ENCODE data around the gene LEP. TPM values are rescaled to one million over a fixed set of nuclear protein-coding genes. Genes with fewer than 3 reads are reported as not detected.
"Not testable (repeated sequence)": the region's sequence is repeated elsewhere in the genome, so short reads cannot be mapped to it uniquely, and the experiment has no call there.

LEP gene
- total RNA-seq, 2 experiments from 2014 or later, result not detected

- peaks cover 13% of the 10 kb centered on the region for H3K36me3 Mint-ChIP-seq (ENCODE audit: low read depth)
Observed at GRCh38 chr7:128239146-128239545, 1.9 kb upstream of the LEP start.

GRCh38 chr7:128242661-128243060 is 1.6 kb downstream of the LEP start:
- CTCF ChIA-PET, result no interaction called here
- Mint-ChIP-seq H3K36me3 (ENCODE audit: low read depth) (peaks cover 10% of the 10 kb centered on the region), H3K4me1 (peaks cover 2% of the 10 kb centered on the region), H3K27me3 (peaks cover 26% of the 10 kb centered on the region), H3K27ac (no peak overlapping the region), H3K4me3 (no peak overlapping the region), H3K9me3 (peaks cover 11% of the 10 kb centered on the region)
- POLR2A ChIA-PET, result no interaction called here
- DNase-seq, result no peak

More at GRCh38 chr7:128239146-128239545, 1.9 kb upstream of the LEP start:
- CTCF ChIA-PET, H3K4me3 Mint-ChIP-seq, DNase-seq, H3K27ac Mint-ChIP-seq, POLR2A ChIA-PET: not testable (repeated sequence)
- Mint-ChIP-seq H3K4me1 (peaks cover 14% of the 10 kb centered on the region), H3K27me3 (peaks cover 25% of the 10 kb centered on the region), H3K9me3 (peaks cover 11% of the 10 kb centered on the region)

- Mint-ChIP-seq H3K36me3 (ENCODE audit: low read depth) (peaks cover 6% of the 10 kb centered on the region), H3K27me3 (peaks cover 27% of the 10 kb centered on the region), H3K9me3 (peaks cover 8% of the 10 kb centered on the region), H3K4me1 (peaks cover under 1% of the 10 kb centered on the region), H3K4me3 (no peak overlapping the region), H3K27ac (no peak overlapping the region)
- DNase-seq, result no peak
- ChIA-PET CTCF (no interaction called here), POLR2A (no interaction called here)
Observed at GRCh38 chr7:128243273-128243672, 2.2 kb downstream of the LEP start.

GRCh38 chr7:128244861-128245260 is 3.8 kb downstream of the LEP start:
- peaks cover 2% of the 10 kb centered on the region for H3K9me3 Mint-ChIP-seq
- peaks cover 29% of the 10 kb centered on the region for H3K27me3 Mint-ChIP-seq
- no peak for DNase-seq
- CTCF ChIA-PET, result no interaction called here
- POLR2A ChIA-PET, result no interaction called here
- H3K36me3 Mint-ChIP-seq (ENCODE audit: low read depth), result no peaks in the 10 kb centered on the region
- no peak overlapping the region for H3K4me3 Mint-ChIP-seq
- H3K4me1 Mint-ChIP-seq, result no peaks in the 10 kb centered on the region
- no peak overlapping the region for H3K27ac Mint-ChIP-seq

GRCh38 chr7:128247108-128247507 is 6.0 kb downstream of the LEP start:
- no peak overlapping the region for H3K27ac Mint-ChIP-seq
- POLR2A ChIA-PET, result interaction anchor here (1.1 kb wide), 1 partner anchor 17 kb away, joined by 4 read pairs; no protein-coding TSS in a partner anchor
- H3K4me3 Mint-ChIP-seq, result no peak overlapping the region
- CTCF ChIA-PET, result interaction anchor here (1.2 kb wide), 1 partner anchor 10 kb away, joined by 4 read pairs; no protein-coding TSS in a partner anchor
- H3K27me3 Mint-ChIP-seq, result peaks cover 27% of the 10 kb centered on the region
- no peaks in the 10 kb centered on the region for H3K9me3 Mint-ChIP-seq
- H3K4me1 Mint-ChIP-seq, result no peaks in the 10 kb centered on the region
- no peaks in the 10 kb centered on the region for H3K36me3 Mint-ChIP-seq (ENCODE audit: low read depth)
- no peak for DNase-seq

GRCh38 chr7:128247640-128248194 is 6.6 kb downstream of the LEP start:
- Mint-ChIP-seq H3K27ac (no peak overlapping the region), H3K36me3 (ENCODE audit: low read depth) (no peaks in the 10 kb centered on the region), H3K4me1 (no peaks in the 10 kb centered on the region), H3K27me3 (peaks cover 25% of the 10 kb centered on the region), H3K4me3 (no peak overlapping the region), H3K9me3 (no peaks in the 10 kb centered on the region)
- POLR2A ChIA-PET, result interaction anchor here (1.1 kb wide), 1 partner anchor 16 kb away, joined by 4 read pairs; no protein-coding TSS in a partner anchor
- CTCF ChIA-PET, result interaction anchor here (1.2 kb wide), 1 partner anchor 11 kb away, joined by 4 read pairs; no protein-coding TSS in a partner anchor
- no peak for DNase-seq

- H3K27me3 Mint-ChIP-seq, result peaks cover 20% of the 10 kb centered on the region
- no peaks in the 10 kb centered on the region for H3K4me1 Mint-ChIP-seq
- no peaks in the 10 kb centered on the region for H3K36me3 Mint-ChIP-seq (ENCODE audit: low read depth)
- H3K27ac Mint-ChIP-seq, result no peak overlapping the region
- no peak overlapping the region for H3K4me3 Mint-ChIP-seq
- ChIA-PET POLR2A (no interaction called here), CTCF (no interaction called here)
- DNase-seq, result no peak
- no peaks in the 10 kb centered on the region for H3K9me3 Mint-ChIP-seq
Observed at GRCh38 chr7:128251337-128251736, 10.3 kb downstream of the LEP start.

- Mint-ChIP-seq H3K9me3 (no peaks in the 10 kb centered on the region), H3K4me3 (no peak overlapping the region), H3K27me3 (peaks cover 15% of the 10 kb centered on the region), H3K27ac (no peak overlapping the region), H3K36me3 (ENCODE audit: low read depth) (no peaks in the 10 kb centered on the region), H3K4me1 (no peaks in the 10 kb centered on the region)
- no peak for DNase-seq
- CTCF ChIA-PET, result no interaction called here
- POLR2A ChIA-PET, result no interaction called here
Observed at GRCh38 chr7:128253701-128254100, 12.6 kb downstream of the LEP start.

- Mint-ChIP-seq H3K9me3 (no peaks in the 10 kb centered on the region), H3K4me3 (no peak overlapping the region), H3K27me3 (peaks cover 16% of the 10 kb centered on the region), H3K4me1 (no peaks in the 10 kb centered on the region), H3K27ac (no peak overlapping the region), H3K36me3 (ENCODE audit: low read depth) (no peaks in the 10 kb centered on the region)
- CTCF ChIA-PET, result no interaction called here
- DNase-seq, result no peak
- POLR2A ChIA-PET, result no interaction called here
Observed at GRCh38 chr7:128254470-128254869, 13.4 kb downstream of the LEP start.

- ChIA-PET CTCF (no interaction called here), POLR2A (no interaction called here)
- no peak overlapping the region for H3K4me3 Mint-ChIP-seq
- no peaks in the 10 kb centered on the region for H3K4me1 Mint-ChIP-seq
- DNase-seq, result no peak
- H3K36me3 Mint-ChIP-seq (ENCODE audit: low read depth), result no peaks in the 10 kb centered on the region
- no peaks in the 10 kb centered on the region for H3K9me3 Mint-ChIP-seq
- H3K27ac Mint-ChIP-seq, result no peak overlapping the region
- peaks cover 11% of the 10 kb centered on the region for H3K27me3 Mint-ChIP-seq
Observed at GRCh38 chr7:128255271-128255670, 14.2 kb downstream of the LEP start.

GRCh38 chr7:128257458-128257857 is 16.4 kb downstream of the LEP start:
- H3K9me3 Mint-ChIP-seq, result no peaks in the 10 kb centered on the region
- ChIA-PET POLR2A (no interaction called here), CTCF (no interaction called here)
- no peak for DNase-seq
- H3K4me1 Mint-ChIP-seq, result no peaks in the 10 kb centered on the region
- H3K4me3 Mint-ChIP-seq, result no peak overlapping the region
- H3K36me3 Mint-ChIP-seq (ENCODE audit: low read depth), result no peaks in the 10 kb centered on the region
- H3K27me3 Mint-ChIP-seq, result peaks cover 6% of the 10 kb centered on the region
- no peak overlapping the region for H3K27ac Mint-ChIP-seq

GRCh38 chr7:128259131-128260061 is 18.3 kb downstream of the LEP start:
- Mint-ChIP-seq H3K36me3 (ENCODE audit: low read depth) (no peaks in the 10 kb centered on the region), H3K4me3 (no peak overlapping the region), H3K9me3 (no peaks in the 10 kb centered on the region), H3K27ac (no peak overlapping the region), H3K27me3 (peaks cover 7% of the 10 kb centered on the region), H3K4me1 (no peaks in the 10 kb centered on the region)
- CTCF ChIA-PET, result no interaction called here
- no peak for DNase-seq
- POLR2A ChIA-PET, result no interaction called here

- no peaks in the 10 kb centered on the region for H3K4me1 Mint-ChIP-seq
- CTCF ChIA-PET, result no interaction called here
- H3K36me3 Mint-ChIP-seq (ENCODE audit: low read depth), result no peaks in the 10 kb centered on the region
- peaks cover 7% of the 10 kb centered on the region for H3K27me3 Mint-ChIP-seq
- no peak overlapping the region for H3K4me3 Mint-ChIP-seq
- POLR2A ChIA-PET, result no interaction called here
- no peaks in the 10 kb centered on the region for H3K9me3 Mint-ChIP-seq
- no peak for DNase-seq
- no peak overlapping the region for H3K27ac Mint-ChIP-seq
Observed at GRCh38 chr7:128260069-128260795, 19.2 kb downstream of the LEP start.

Measured in activated CD4-positive, alpha-beta memory T cell treated with anti-CD3 and anti-CD28 coated beads, Interleukin-2, amount 10 ng/mL, durations not matched to agents 7 days and 5 days (primary cell).